ENCODE results near the gene KSR1. TPM values are rescaled to one million over a fixed set of nuclear protein-coding genes. Genes with fewer than 3 reads are reported as not detected.

KSR1 gene
- polyA plus RNA-seq, 1 experiment = 28.2 TPM

- TF ChIP-seq CTCF (IDR thresholded peaks at IDR 0.05; ENCODE audit: low read depth, low read length) = no peak
- no peaks in the 10 kb centered on the region for H3K27me3 ChIP-seq (ENCODE audit: control insufficient read depth, insufficient read depth, low read length)
- H3K9me3 ChIP-seq (ENCODE audit: control insufficient read depth, insufficient read depth, low read length) = no peaks in the 10 kb centered on the region
- ChIA-PET CTCF (no interaction called here), POLR2A (no interaction called here)
- no peak overlapping the region for H3K27ac ChIP-seq (ENCODE audit: low read depth, low read length)
- no peak for DNase-seq (ENCODE audit: low read depth, low spot score)
- H3K4me3 ChIP-seq (ENCODE audit: low read depth, low read length) = no peak overlapping the region
Observed at GRCh38 chr17:27479838-27480237, 23.6 kb downstream of the KSR1 start.

GRCh38 chr17:27480699-27481098, 24.5 kb downstream of the KSR1 start:
- Histone ChIP-seq H3K27ac (ENCODE audit: low read depth, low read length) (no peak overlapping the region), H3K9me3 (ENCODE audit: control insufficient read depth, insufficient read depth, low read length) (no peaks in the 10 kb centered on the region), H3K27me3 (ENCODE audit: control insufficient read depth, insufficient read depth, low read length) (no peaks in the 10 kb centered on the region), H3K4me3 (ENCODE audit: low read depth, low read length) (no peak overlapping the region)
- CTCF ChIA-PET = interaction anchor here (0.8 to 0.9 kb wide), 3 partner anchors 18 to 129 kb away, joined by 3 read pairs; no protein-coding TSS in a partner anchor
- POLR2A ChIA-PET = no interaction called here
- TF ChIP-seq CTCF (IDR thresholded peaks at IDR 0.05; ENCODE audit: low read depth, low read length) = no peak
- no peak for DNase-seq (ENCODE audit: low read depth, low spot score)

- Histone ChIP-seq H3K27me3 (ENCODE audit: control insufficient read depth, insufficient read depth, low read length) (no peaks in the 10 kb centered on the region), H3K9me3 (ENCODE audit: control insufficient read depth, insufficient read depth, low read length) (no peaks in the 10 kb centered on the region), H3K4me3 (ENCODE audit: low read depth, low read length) (no peak overlapping the region), H3K27ac (ENCODE audit: low read depth, low read length) (no peak overlapping the region)
- no peak for DNase-seq (ENCODE audit: low read depth, low spot score)
- ChIA-PET POLR2A (interaction anchor here (0.6 kb wide), 1 partner anchor 185 kb away, joined by 3 read pairs; no protein-coding TSS in a partner anchor), CTCF (interaction anchor here (0.8 to 1.2 kb wide), 3 partner anchors 17 to 128 kb away, joined by 3 read pairs; no protein-coding TSS in a partner anchor)
- no peak for TF ChIP-seq CTCF (IDR thresholded peaks at IDR 0.05; ENCODE audit: low read depth, low read length)
Observed at GRCh38 chr17:27481327-27481726, 25.1 kb downstream of the KSR1 start.

GRCh38 chr17:27485125-27485524, 28.9 kb downstream of the KSR1 start:
- Histone ChIP-seq H3K27ac (ENCODE audit: low read depth, low read length) (no peak overlapping the region), H3K27me3 (ENCODE audit: control insufficient read depth, insufficient read depth, low read length) (no peaks in the 10 kb centered on the region), H3K4me3 (ENCODE audit: low read depth, low read length) (no peak overlapping the region), H3K9me3 (ENCODE audit: control insufficient read depth, insufficient read depth, low read length) (peaks cover 3% of the 10 kb centered on the region; the same call in 1 of the 2 replicates)
- DNase-seq (ENCODE audit: low read depth, low spot score) = no peak
- ChIA-PET CTCF (no interaction called here), POLR2A (no interaction called here)
- TF ChIP-seq CTCF (IDR thresholded peaks at IDR 0.05; ENCODE audit: low read depth, low read length) = no peak

- no peaks in the 10 kb centered on the region for H3K27me3 ChIP-seq (ENCODE audit: control insufficient read depth, insufficient read depth, low read length)
- H3K27ac ChIP-seq (ENCODE audit: low read depth, low read length) = peak overlapping the region; percentile 52
- ChIA-PET CTCF (no interaction called here), POLR2A (interaction anchor here (1.2 kb wide), 1 partner anchor 26 kb away, joined by 4 read pairs; no protein-coding TSS in a partner anchor)
- TF ChIP-seq CTCF (IDR thresholded peaks at IDR 0.05; ENCODE audit: low read depth, low read length) = no peak
- DNase-seq (ENCODE audit: low read depth, low spot score) = no peak
- H3K9me3 ChIP-seq (ENCODE audit: control insufficient read depth, insufficient read depth, low read length) = peaks cover 3% of the 10 kb centered on the region; the same call in 1 of the 2 replicates
- H3K4me3 ChIP-seq (ENCODE audit: low read depth, low read length) = no peak overlapping the region
Observed at GRCh38 chr17:27485716-27486495, 29.7 kb downstream of the KSR1 start.

Measured in AG04450 (cell line).